DND-41 (cell line): ENCODE results near the gene RFX2.

Source experiments
- ATAC-seq: fragments of 200-7000 bp; cut with Tn5 transposase; 3 replicates; pipeline ENCODE4 v1.9.1; 2021; ENCODE audit warnings: low read depth; ENCODE audit not compliant: insufficient read depth
- DNase-seq: peaks from one replicate; pipeline ENCODE4 v3.0.0-alpha.2; 2020
- H2AFZ ChIP-seq: 2 replicates; pipeline ENCODE4 v1.6.0; 2012; ENCODE audit warnings: low read depth, low read length
- H3K27ac ChIP-seq: 2 replicates; pipeline ENCODE4 v1.5.1; 2012; ENCODE audit warnings: low read length, inconsistent platforms
- H3K27me3 ChIP-seq: fragments of 200-600 bp; sonication (generic); 2 replicates; pipeline ENCODE4 v1.6.0; 2012; ENCODE audit warnings: low read length, mild to moderate bottlenecking, inconsistent platforms; ENCODE audit not compliant: insufficient read depth, poor library complexity
- H3K36me3 ChIP-seq: 2 replicates; pipeline ENCODE4 v1.5.1; 2012; ENCODE audit warnings: low read length, inconsistent platforms; ENCODE audit not compliant: insufficient read depth
- H3K4me1 ChIP-seq: 2 replicates; pipeline ENCODE4 v1.5.1; 2012; ENCODE audit warnings: mild to moderate bottlenecking, low read length; ENCODE audit not compliant: insufficient read depth
- H3K4me2 ChIP-seq: 2 replicates; pipeline ENCODE4 v1.6.0; 2012; ENCODE audit warnings: mild to moderate bottlenecking, moderate library complexity, low read length, inconsistent platforms; ENCODE audit not compliant: insufficient read depth
- H3K4me3 ChIP-seq, 2 experiments: fragments of 200-600 bp in 1 of 2; shearing (Covaris generic) in 1 of 2; 2 replicates each; pipeline ENCODE4 v1.5.1; 2012 to 2016; ENCODE audit warnings: inconsistent platforms in 2 of 2, low read length in 2 of 2, mild to moderate bottlenecking in 2 of 2, low read depth in 1 of 2, moderate library complexity in 1 of 2
- H3K79me2 ChIP-seq: 2 replicates; pipeline ENCODE4 v1.6.0; 2012; ENCODE audit warnings: low read length, inconsistent platforms; ENCODE audit not compliant: insufficient read depth
- H3K9ac ChIP-seq: 2 replicates; pipeline ENCODE4 v1.6.0; 2012; ENCODE audit warnings: low read depth, mild to moderate bottlenecking, inconsistent platforms, low read length, moderate library complexity
- H3K9me3 ChIP-seq: 2 replicates; pipeline ENCODE4 v1.5.1; 2012; ENCODE audit warnings: low read length, moderate library complexity, mild to moderate bottlenecking, inconsistent platforms; ENCODE audit not compliant: insufficient read depth, severe bottlenecking
- H4K20me1 ChIP-seq: 2 replicates; pipeline ENCODE4 v1.6.0; 2012; ENCODE audit warnings: low read length; ENCODE audit not compliant: insufficient read depth
- CTCF ChIP-seq: IDR thresholded peaks from 2 replicates; pipeline ENCODE4 v1.5.1; 2012; ENCODE audit warnings: borderline replicate concordance, low read length, moderate library complexity, mild to moderate bottlenecking; ENCODE audit not compliant: poor library complexity, severe bottlenecking; ENCODE audit errors: extremely low read depth
- EZH2 ChIP-seq: IDR thresholded peaks from 3 replicates; pipeline ENCODE4 v1.6.1; 2012; ENCODE audit warnings: borderline replicate concordance, low read depth, mild to moderate bottlenecking, moderate library complexity, low read length, inconsistent platforms; ENCODE audit not compliant: severe bottlenecking

Gene RFX2

GRCh38 chr19:6042776-6043726 lies 67.2 kb downstream of the RFX2 start:
- Histone ChIP-seq H3K4me2 (no peak overlapping the region), H3K36me3 (peaks cover 4% of the 10 kb centered on the region; the same call in 1 of the 2 replicates), H3K27ac (no peak overlapping the region), H4K20me1 (no peaks in the 10 kb centered on the region), H2AFZ (no peak overlapping the region), H3K4me3 (no peak overlapping the region), H3K27me3 (no peaks in the 10 kb centered on the region), H3K9ac (no peak overlapping the region), H3K79me2 (no peaks in the 10 kb centered on the region), H3K9me3 (no peaks in the 10 kb centered on the region), H3K4me1 (no peaks in the 10 kb centered on the region)
- no peak for ATAC-seq
- DNase-seq = no peak
- TF ChIP-seq CTCF (no peak), EZH2 (no peak)

- Histone ChIP-seq H3K9ac (no peak overlapping the region), H3K4me1 (no peaks in the 10 kb centered on the region), H3K27ac (no peak overlapping the region), H3K4me3 (no peak overlapping the region), H3K27me3 (no peaks in the 10 kb centered on the region), H3K36me3 (peaks cover 4% of the 10 kb centered on the region; the same call in 1 of the 2 replicates), H3K9me3 (no peaks in the 10 kb centered on the region), H3K79me2 (no peaks in the 10 kb centered on the region), H2AFZ (no peak overlapping the region), H4K20me1 (no peaks in the 10 kb centered on the region), H3K4me2 (no peak overlapping the region)
- DNase-seq = no peak
- TF ChIP-seq CTCF (no peak), EZH2 (no peak)
- no peak for ATAC-seq
Measured at GRCh38 chr19:6041991-6042481, 68.3 kb downstream of the RFX2 start.

GRCh38 chr19:6041071-6041470 lies 69.2 kb downstream of the RFX2 start:
- ATAC-seq = no peak
- Histone ChIP-seq H3K36me3 (peaks cover 4% of the 10 kb centered on the region; the same call in 1 of the 2 replicates), H3K9me3 (no peaks in the 10 kb centered on the region)

More at GRCh38 chr19:6041071-6041470, 69.2 kb downstream of the RFX2 start:
- DNase-seq = no peak
- H3K27ac ChIP-seq = no peak overlapping the region
- H3K4me3 ChIP-seq = no peak overlapping the region
- no peak overlapping the region for H2AFZ ChIP-seq
- no peak for TF ChIP-seq CTCF
- no peak for TF ChIP-seq EZH2
- H3K27me3 ChIP-seq = no peaks in the 10 kb centered on the region
- H3K79me2 ChIP-seq = no peaks in the 10 kb centered on the region
- H3K9ac ChIP-seq = no peak overlapping the region
- no peak overlapping the region for H3K4me2 ChIP-seq
- H4K20me1 ChIP-seq = no peaks in the 10 kb centered on the region
- H3K4me1 ChIP-seq = no peaks in the 10 kb centered on the region
